GM23248 (cell line): ENCODE results near the gene RPH3AL.

ENCODE experiments used
- EZH2 ChIP-seq: fragments of 200-600 bp; sonication (generic); IDR thresholded peaks from 2 replicates; pipeline ENCODE4 v1.6.1; 2018; ENCODE audit warnings: antibody characterized with exemption, mild to moderate bottlenecking; ENCODE audit not compliant: insufficient read depth, poor library complexity, severe bottlenecking
- EZH2phosphoT487 ChIP-seq: fragments of 200-600 bp; sonication (generic); IDR thresholded peaks from 2 replicates; pipeline ENCODE4 v1.6.1; 2018; ENCODE audit warnings: antibody characterized with exemption, moderate library complexity, mild to moderate bottlenecking, low read depth; ENCODE audit not compliant: insufficient read depth

DNA sequence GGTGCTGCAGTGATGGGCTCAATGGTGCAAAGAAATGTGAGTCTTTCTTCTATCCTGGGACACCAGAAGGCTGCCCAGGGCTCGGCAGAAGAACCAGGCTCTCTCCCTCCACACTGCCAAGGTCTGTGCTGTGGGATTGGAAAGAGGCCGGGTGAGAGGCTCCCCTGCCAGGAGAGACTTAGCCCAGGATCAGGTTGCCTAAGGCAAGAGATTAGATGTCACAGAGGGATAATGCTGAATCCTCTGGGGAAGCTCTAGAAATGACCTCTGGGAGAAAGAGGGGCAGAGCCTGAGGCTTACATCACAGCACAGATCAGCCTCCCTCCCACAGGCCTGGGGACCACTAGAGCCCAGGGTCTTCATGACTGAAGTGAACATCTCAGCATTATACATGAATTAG lies 165.5 kb downstream of the RPH3AL start:
- no peak for TF ChIP-seq EZH2
- TF ChIP-seq EZH2phosphoT487, result no peak
